HCT116 (cell line): Measurements from ENCODE around the gene CASP8AP2. TPM values are rescaled to one million over a fixed set of nuclear protein-coding genes. Genes with fewer than 3 reads are reported as not detected.

ENCODE experiments used
- ATAC-seq: fragments of 200-7000 bp; cut with Tn5 transposase; 2 replicates; pipeline ENCODE4 v1.9.1; 2020; ENCODE audit warnings: mild to moderate bottlenecking, moderate library complexity
- BruUV-seq: library from RNA; stranded (reverse); fragments of 400-500 nt; replicated peaks from 2 replicates; lab custom pipeline; 2021; lab: Mats Ljungman, UMichigan
- CTCF ChIA-PET: fragments of 300-600 bp; sonication (Branson Sonifier 250); formaldehyde crosslinking; loops from one replicate; lab custom pipeline; 2021; ENCODE audit warnings: antibody characterized with exemption; lab: Charles Lee
- POLR2A ChIA-PET: fragments of 300-600, 350-600 bp; sonication (Branson Sonifier 250); formaldehyde crosslinking; loops from one replicate; lab custom pipeline; 2021; ENCODE audit warnings: antibody characterized with exemption; lab: Charles Lee
- RAD21 ChIA-PET, 2 experiments: fragments of 300-600 bp; sonication (Branson Sonifier 250); formaldehyde crosslinking; loops; one replicate each; lab custom pipeline; 2023; ENCODE audit warnings: low total read pairs in 2 of 2; ENCODE audit not compliant: uncharacterized antibody in 2 of 2, unreplicated experiment in 2 of 2, low non-redundant PET in 1 of 2; lab: Charles Lee
- DNase-seq: peaks from one replicate; pipeline ENCODE4 v3.0.0-alpha.2; 2010; ENCODE audit warnings: low read depth, low spot score
- H2AFZ ChIP-seq: fragments of 200-600 bp; shearing (Covaris generic), sonication (generic); 2 replicates; pipeline ENCODE4 v1.6.1; 2017; ENCODE audit warnings: low read depth, mixed run types, mixed read lengths, antibody characterized with exemption, low read length; ENCODE audit not compliant: poor library complexity, severe bottlenecking
- H3K27ac ChIP-seq: 2 replicates; pipeline ENCODE4 v1.5.1; 2012; ENCODE audit warnings: low read depth, low read length
- H3K27me3 ChIP-seq: fragments of 200-600 bp; sonication (generic); 2 replicates; pipeline ENCODE4 v1.6.1; 2016; ENCODE audit warnings: mixed run types, low read length, mixed read lengths; ENCODE audit not compliant: insufficient read depth
- H3K36me3 ChIP-seq, 2 experiments: fragments of 200-500 bp in 1 of 2; fragments of 200-600 bp in 1 of 2; sonication (Bioruptor generic) in 1 of 2; sonication (generic) in 1 of 2; 2 replicates each; pipeline versions ENCODE4 v1.5.1 to v1.6.1; 2014 to 2016; ENCODE audit warnings: low read length in 2 of 2, inconsistent platforms in 1 of 2, mixed read lengths in 1 of 2, mixed run types in 1 of 2; ENCODE audit not compliant: insufficient read depth in 2 of 2, control insufficient read depth in 1 of 2
- H3K4me1 ChIP-seq, 2 experiments: fragments of 200-600 bp in 1 of 2; sonication (generic) in 1 of 2; 2 replicates each; pipeline versions ENCODE4 v1.5.1 to v1.6.1; 2012 to 2017; ENCODE audit warnings: low read length in 2 of 2, inconsistent platforms in 1 of 2, mild to moderate bottlenecking in 1 of 2, mixed read lengths in 1 of 2, mixed run types in 1 of 2, moderate library complexity in 1 of 2; ENCODE audit not compliant: insufficient read depth in 2 of 2, control insufficient read depth in 1 of 2
- H3K4me2 ChIP-seq: fragments of 200-600 bp; sonication (generic); 2 replicates; pipeline ENCODE4 v1.6.1; 2017; ENCODE audit warnings: mixed run types, low read length, mixed read lengths
- H3K4me3 ChIP-seq, 2 experiments: fragments of 200-600 bp in 1 of 2; sonication (generic) in 1 of 2; replicated peaks in 1 of 2; 2 replicates each; pipeline ENCODE4 v1.5.1; 2011 to 2016; ENCODE audit warnings: low read length in 2 of 2, control low read depth in 1 of 2, low read depth in 1 of 2, mild to moderate bottlenecking in 1 of 2, mixed read lengths in 1 of 2, mixed run types in 1 of 2
- H3K79me2 ChIP-seq: fragments of 200-600 bp; sonication (generic); 2 replicates; pipeline ENCODE4 v1.6.1; 2017; ENCODE audit warnings: mild to moderate bottlenecking, mixed run types, low read length, moderate library complexity, mixed read lengths; ENCODE audit not compliant: insufficient read depth
- H3K9ac ChIP-seq: fragments of 200-600 bp; sonication (generic); 2 replicates; pipeline ENCODE4 v1.6.1; 2016; ENCODE audit warnings: low read length, mixed read lengths
- H3K9me2 ChIP-seq: fragments of 200-600 bp; sonication (generic), shearing (Covaris generic); 2 replicates; pipeline ENCODE4 v1.6.1; 2017; ENCODE audit warnings: mixed run types, mild to moderate bottlenecking, moderate library complexity; ENCODE audit not compliant: insufficient read depth
- H3K9me3 ChIP-seq, 2 experiments: fragments of 200-500 bp in 1 of 2; fragments of 200-600 bp in 1 of 2; sonication (Bioruptor generic) in 1 of 2; sonication (generic) in 1 of 2; 2 replicates each; pipeline ENCODE4 v1.6.1; 2014 to 2017; ENCODE audit warnings: low read length in 2 of 2, mixed read lengths in 2 of 2, inconsistent platforms in 1 of 2, low read depth in 1 of 2, mild to moderate bottlenecking in 1 of 2, mixed run types in 1 of 2, moderate library complexity in 1 of 2; ENCODE audit not compliant: control insufficient read depth in 1 of 2, insufficient read depth in 1 of 2
- H4K20me1 ChIP-seq: fragments of 200-600 bp; sonication (generic), shearing (Covaris generic); 2 replicates; pipeline ENCODE4 v1.6.1; 2017; ENCODE audit warnings: mixed run types, mild to moderate bottlenecking, moderate library complexity; ENCODE audit not compliant: insufficient read depth
- CBX3 ChIP-seq: IDR thresholded peaks from 2 replicates; pipeline ENCODE4 v1.6.1; 2012; ENCODE audit warnings: low read depth
- EGR1 ChIP-seq: IDR thresholded peaks from 2 replicates; pipeline ENCODE4 v1.6.1; 2012; ENCODE audit warnings: low read depth
- ELF1 ChIP-seq: IDR thresholded peaks from 2 replicates; pipeline ENCODE4 v1.6.1; 2012; ENCODE audit warnings: low read depth, borderline replicate concordance
- FOSL1 ChIP-seq: IDR thresholded peaks from 2 replicates; pipeline ENCODE4 v1.6.1; 2012; ENCODE audit warnings: low read depth
- JUND ChIP-seq: IDR thresholded peaks from 2 replicates; pipeline ENCODE4 v1.6.1; 2012
- POLR2A ChIP-seq: IDR thresholded peaks from 2 replicates; pipeline ENCODE4 v1.7.0; 2011; ENCODE audit warnings: borderline replicate concordance; ENCODE audit not compliant: insufficient read depth, insufficient read length; ENCODE audit errors: extremely low read depth
- POLR2AphosphoS5 ChIP-seq: IDR thresholded peaks from 2 replicates; pipeline ENCODE4 v1.6.1; 2011; ENCODE audit warnings: mild to moderate bottlenecking, low read depth, low read length, moderate library complexity
- RAD21 ChIP-seq: IDR thresholded peaks from 2 replicates; pipeline ENCODE4 v1.6.1; 2012; ENCODE audit warnings: low read depth, mild to moderate bottlenecking
- SIN3A ChIP-seq: IDR thresholded peaks from 2 replicates; pipeline ENCODE4 v1.6.1; 2012; ENCODE audit warnings: low read depth
- SRF ChIP-seq: IDR thresholded peaks from 2 replicates; pipeline ENCODE4 v1.6.1; 2012; ENCODE audit warnings: low read depth
- TCF7L2 ChIP-seq: IDR thresholded peaks from 2 replicates; pipeline ENCODE4 v1.7.0; 2011; ENCODE audit warnings: borderline replicate concordance, inconsistent platforms; ENCODE audit not compliant: insufficient read depth, insufficient read length; ENCODE audit errors: extremely low read depth
- YY1 ChIP-seq: IDR thresholded peaks from 2 replicates; pipeline ENCODE4 v1.6.1; 2011; ENCODE audit warnings: low read length, low read depth, moderate library complexity, mild to moderate bottlenecking; ENCODE audit not compliant: insufficient replicate concordance; ENCODE audit errors: extremely low read depth
- ZFX ChIP-seq: fragments of 450-650 bp; IDR thresholded peaks from 2 replicates; pipeline ENCODE4 v1.6.1; 2017
- intact Hi-C: fragments of 100-400 bp; cut with micrococcal nuclease; formaldehyde crosslinking; loops from 2 replicates; pipeline ENCODE4 v1.10.0; 2022
- total RNA-seq: library from RNA; stranded (reverse); gene quantifications from one replicate; pipeline ENCODE4 v1.2.1, GENCODE V29; 2021; ENCODE audit not compliant: unreplicated experiment
- TF ChIP-seq, protein P1 (sequence below): IDR thresholded peaks from 2 replicates; pipeline ENCODE4 v1.6.1; 2012
- TF ChIP-seq, protein P2 (sequence below), 3 experiments: fragments of 200-600 bp in 1 of 3; sonication (generic) in 1 of 3; IDR thresholded peaks in 2 of 3; conservative IDR thresholded peaks in 1 of 3; 2 replicates each; pipeline ENCODE4 v1.5.1; 2012 to 2017; ENCODE audit warnings: low read depth in 2 of 3, low read length in 2 of 3, antibody characterized with exemption in 1 of 3, borderline replicate concordance in 1 of 3, control low read depth in 1 of 3, mild to moderate bottlenecking in 1 of 3, mixed read lengths in 1 of 3, mixed run types in 1 of 3, moderate library complexity in 1 of 3; ENCODE audit not compliant: insufficient read depth in 1 of 3
- TF ChIP-seq, protein P3 (sequence below): IDR thresholded peaks from 2 replicates; pipeline ENCODE4 v1.6.1; 2011; ENCODE audit warnings: mild to moderate bottlenecking, low read length, moderate library complexity; ENCODE audit not compliant: insufficient replicate concordance; ENCODE audit errors: extremely low read depth
- TF ChIP-seq, protein P4 (sequence below): IDR thresholded peaks from 2 replicates; pipeline ENCODE4 v1.6.1; 2012; ENCODE audit warnings: low read depth

The CASP8AP2 gene
- total RNA-seq, 1 experiment from 2014 or later = 18.6 TPM

DNA sequence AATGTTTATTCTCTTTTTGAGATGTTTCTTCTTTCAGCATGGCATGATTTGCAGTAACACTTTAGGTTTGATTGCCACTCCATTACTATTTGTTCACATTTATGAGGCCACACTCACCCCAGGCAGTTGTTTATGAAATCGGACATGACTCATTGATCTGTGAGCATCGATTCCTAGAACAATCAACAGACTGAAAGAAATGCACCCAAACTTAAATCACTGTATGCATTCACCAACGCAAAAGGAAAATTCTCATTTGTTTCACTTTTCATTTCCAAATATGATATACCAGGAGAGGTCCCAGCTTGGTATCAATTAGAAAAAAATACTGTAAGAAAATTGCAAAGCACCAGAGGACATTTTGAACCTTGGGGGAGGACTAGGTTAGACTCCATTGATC lies 59.2 kb downstream of the CASP8AP2 start:
- Histone ChIP-seq H3K4me2 (no peak overlapping the region), H3K9ac (no peak overlapping the region), H2AFZ (no peak overlapping the region), H3K4me1 (no peaks in the 10 kb centered on the region), H4K20me1 (no peaks in the 10 kb centered on the region), H3K27me3 (no peaks in the 10 kb centered on the region), H3K9me3 (no peaks in the 10 kb centered on the region), H3K36me3 (no peaks in the 10 kb centered on the region), H3K4me3 (no peak overlapping the region), H3K9me2 (no peaks in the 10 kb centered on the region), H3K27ac (no peak overlapping the region), H3K79me2 (no peaks in the 10 kb centered on the region)
- TF ChIP-seq ELF1 = no peak
- TF ChIP-seq SIN3A = no peak
- no peak for TF ChIP-seq TCF7L2
- TF ChIP-seq ZFX = no peak
- TF ChIP-seq EGR1 = no peak
- TF ChIP-seq JUND = no peak
- TF ChIP-seq YY1 = no peak
- TF ChIP-seq, protein P1, sequence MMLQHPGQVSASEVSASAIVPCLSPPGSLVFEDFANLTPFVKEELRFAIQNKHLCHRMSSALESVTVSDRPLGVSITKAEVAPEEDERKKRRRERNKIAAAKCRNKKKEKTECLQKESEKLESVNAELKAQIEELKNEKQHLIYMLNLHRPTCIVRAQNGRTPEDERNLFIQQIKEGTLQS = no peak
- no peak for TF ChIP-seq POLR2AphosphoS5
- TF ChIP-seq POLR2A = no peak
- TF ChIP-seq, protein P2, sequence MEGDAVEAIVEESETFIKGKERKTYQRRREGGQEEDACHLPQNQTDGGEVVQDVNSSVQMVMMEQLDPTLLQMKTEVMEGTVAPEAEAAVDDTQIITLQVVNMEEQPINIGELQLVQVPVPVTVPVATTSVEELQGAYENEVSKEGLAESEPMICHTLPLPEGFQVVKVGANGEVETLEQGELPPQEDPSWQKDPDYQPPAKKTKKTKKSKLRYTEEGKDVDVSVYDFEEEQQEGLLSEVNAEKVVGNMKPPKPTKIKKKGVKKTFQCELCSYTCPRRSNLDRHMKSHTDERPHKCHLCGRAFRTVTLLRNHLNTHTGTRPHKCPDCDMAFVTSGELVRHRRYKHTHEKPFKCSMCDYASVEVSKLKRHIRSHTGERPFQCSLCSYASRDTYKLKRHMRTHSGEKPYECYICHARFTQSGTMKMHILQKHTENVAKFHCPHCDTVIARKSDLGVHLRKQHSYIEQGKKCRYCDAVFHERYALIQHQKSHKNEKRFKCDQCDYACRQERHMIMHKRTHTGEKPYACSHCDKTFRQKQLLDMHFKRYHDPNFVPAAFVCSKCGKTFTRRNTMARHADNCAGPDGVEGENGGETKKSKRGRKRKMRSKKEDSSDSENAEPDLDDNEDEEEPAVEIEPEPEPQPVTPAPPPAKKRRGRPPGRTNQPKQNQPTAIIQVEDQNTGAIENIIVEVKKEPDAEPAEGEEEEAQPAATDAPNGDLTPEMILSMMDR (IDR thresholded peaks at IDR 0.05 in 2 of 3, conservative IDR thresholded peaks at IDR 0.05 in 1 of 3; ENCODE audit: borderline replicate concordance in 1 of 3, insufficient read depth in 1 of 3, low read depth in 2 of 3, low read length in 2 of 3) = no peak
- TF ChIP-seq, protein P3, sequence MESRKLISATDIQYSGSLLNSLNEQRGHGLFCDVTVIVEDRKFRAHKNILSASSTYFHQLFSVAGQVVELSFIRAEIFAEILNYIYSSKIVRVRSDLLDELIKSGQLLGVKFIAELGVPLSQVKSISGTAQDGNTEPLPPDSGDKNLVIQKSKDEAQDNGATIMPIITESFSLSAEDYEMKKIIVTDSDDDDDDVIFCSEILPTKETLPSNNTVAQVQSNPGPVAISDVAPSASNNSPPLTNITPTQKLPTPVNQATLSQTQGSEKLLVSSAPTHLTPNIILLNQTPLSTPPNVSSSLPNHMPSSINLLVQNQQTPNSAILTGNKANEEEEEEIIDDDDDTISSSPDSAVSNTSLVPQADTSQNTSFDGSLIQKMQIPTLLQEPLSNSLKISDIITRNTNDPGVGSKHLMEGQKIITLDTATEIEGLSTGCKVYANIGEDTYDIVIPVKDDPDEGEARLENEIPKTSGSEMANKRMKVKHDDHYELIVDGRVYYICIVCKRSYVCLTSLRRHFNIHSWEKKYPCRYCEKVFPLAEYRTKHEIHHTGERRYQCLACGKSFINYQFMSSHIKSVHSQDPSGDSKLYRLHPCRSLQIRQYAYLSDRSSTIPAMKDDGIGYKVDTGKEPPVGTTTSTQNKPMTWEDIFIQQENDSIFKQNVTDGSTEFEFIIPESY = no peak
- no peak for TF ChIP-seq RAD21
- TF ChIP-seq, protein P4, sequence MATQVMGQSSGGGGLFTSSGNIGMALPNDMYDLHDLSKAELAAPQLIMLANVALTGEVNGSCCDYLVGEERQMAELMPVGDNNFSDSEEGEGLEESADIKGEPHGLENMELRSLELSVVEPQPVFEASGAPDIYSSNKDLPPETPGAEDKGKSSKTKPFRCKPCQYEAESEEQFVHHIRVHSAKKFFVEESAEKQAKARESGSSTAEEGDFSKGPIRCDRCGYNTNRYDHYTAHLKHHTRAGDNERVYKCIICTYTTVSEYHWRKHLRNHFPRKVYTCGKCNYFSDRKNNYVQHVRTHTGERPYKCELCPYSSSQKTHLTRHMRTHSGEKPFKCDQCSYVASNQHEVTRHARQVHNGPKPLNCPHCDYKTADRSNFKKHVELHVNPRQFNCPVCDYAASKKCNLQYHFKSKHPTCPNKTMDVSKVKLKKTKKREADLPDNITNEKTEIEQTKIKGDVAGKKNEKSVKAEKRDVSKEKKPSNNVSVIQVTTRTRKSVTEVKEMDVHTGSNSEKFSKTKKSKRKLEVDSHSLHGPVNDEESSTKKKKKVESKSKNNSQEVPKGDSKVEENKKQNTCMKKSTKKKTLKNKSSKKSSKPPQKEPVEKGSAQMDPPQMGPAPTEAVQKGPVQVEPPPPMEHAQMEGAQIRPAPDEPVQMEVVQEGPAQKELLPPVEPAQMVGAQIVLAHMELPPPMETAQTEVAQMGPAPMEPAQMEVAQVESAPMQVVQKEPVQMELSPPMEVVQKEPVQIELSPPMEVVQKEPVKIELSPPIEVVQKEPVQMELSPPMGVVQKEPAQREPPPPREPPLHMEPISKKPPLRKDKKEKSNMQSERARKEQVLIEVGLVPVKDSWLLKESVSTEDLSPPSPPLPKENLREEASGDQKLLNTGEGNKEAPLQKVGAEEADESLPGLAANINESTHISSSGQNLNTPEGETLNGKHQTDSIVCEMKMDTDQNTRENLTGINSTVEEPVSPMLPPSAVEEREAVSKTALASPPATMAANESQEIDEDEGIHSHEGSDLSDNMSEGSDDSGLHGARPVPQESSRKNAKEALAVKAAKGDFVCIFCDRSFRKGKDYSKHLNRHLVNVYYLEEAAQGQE = no peak
- TF ChIP-seq CBX3 = no peak
- TF ChIP-seq SRF = no peak
- no peak for TF ChIP-seq FOSL1
- DNase-seq (no peak), ATAC-seq (no peak)
- intact Hi-C loops = no loop called here
- ChIA-PET CTCF (no interaction called here), POLR2A (no interaction called here), RAD21 (no interaction called here)
- no TSS peak for BruUV-seq
